ENCODE data around the gene PANX2. TPM values are rescaled to one million over a fixed set of nuclear protein-coding genes. Genes with fewer than 3 reads are reported as not detected.

The PANX2 gene
- total and polyA plus RNA-seq, 2 of the 13 experiments (the other 11 are each of a cell fraction or from before 2014, with no cell fraction given), result 0.15 to 1.1 TPM

- ChIA-PET POLR2A (no interaction called here), CTCF (ENCODE audit: low intra/inter-chr PET ratio, low total read pairs) (no interaction called here)
- intact Hi-C loops (cut with micrococcal nuclease; ENCODE audit: unreplicated experiment) (no loop called here), in situ Hi-C loops (cut with HindIII; ENCODE audit: extremely low pct_ligation_motif_present, low pct_unique_long_range_greater_than_20kb) (no loop called here)
- Histone ChIP-seq H4K20me1 (ENCODE audit: insufficient read depth, low read length) (no peaks in the 10 kb centered on the region), H3K79me2 (ENCODE audit: insufficient read depth, low read length) (no peaks in the 10 kb centered on the region), H3K4me3 (replicated peaks in 1 of 3; ENCODE audit: insufficient read depth in 1 of 3, low read depth in 2 of 3, low read length in 3 of 3) (no peak overlapping the region), H3K4me2 (ENCODE audit: low read depth, low read length) (no peak overlapping the region), H3K9ac (ENCODE audit: insufficient read depth, low read depth, low read length) (no peak overlapping the region), H3K4me1 (ENCODE audit: insufficient read depth, low read length) (no peaks in the 10 kb centered on the region), H3K27me3 (ENCODE audit: control insufficient read depth in 1 of 2, insufficient read depth in 2 of 2, low read length in 2 of 2) (peaks cover 0 to 32% of the 10 kb centered on the region in 2 experiments; a peak in 3 of 5 replicates), H3K36me3 (replicated peaks in 1 of 2; ENCODE audit: control insufficient read depth in 1 of 2, insufficient read depth in 2 of 2, low read length in 2 of 2) (no peaks in the 10 kb centered on the region), H3K27ac (ENCODE audit: extremely low read length, insufficient read depth, low read length) (no peak overlapping the region), H2AFZ (ENCODE audit: low read length) (no peak overlapping the region), H3K9me3 (ENCODE audit: low read length) (no peaks in the 10 kb centered on the region)
- DNase-seq (ENCODE audit: low spot score) (no peak), FAIRE-seq (no peak), ATAC-seq (no peak)
- TF ChIP-seq ATAD3A (CRISPR knock-in tag; IDR thresholded peaks at IDR 0.05), result no peak
- no peak for TF ChIP-seq HES4 (CRISPR knock-in tag; IDR thresholded peaks at IDR 0.05; ENCODE audit: borderline replicate concordance)
- no peak for TF ChIP-seq MEF2D (CRISPR knock-in tag; IDR thresholded peaks at IDR 0.05)
- no peak for TF ChIP-seq ZNF343 (CRISPR knock-in tag; IDR thresholded peaks at IDR 0.05)
- TF ChIP-seq NAIF1 (CRISPR knock-in tag; IDR thresholded peaks at IDR 0.05; ENCODE audit: borderline replicate concordance), result no peak
- no peak for TF ChIP-seq ZNF468 (CRISPR knock-in tag; IDR thresholded peaks at IDR 0.05)
- no peak for TF ChIP-seq ETS1 (CRISPR knock-in tag; IDR thresholded peaks at IDR 0.05)
- no peak for TF ChIP-seq FOSL1 (CRISPR knock-in tag; IDR thresholded peaks at IDR 0.05; ENCODE audit: borderline replicate concordance)
- no peak for TF ChIP-seq ISL2 (CRISPR knock-in tag; IDR thresholded peaks at IDR 0.05)
- no peak for TF ChIP-seq HMG20B (CRISPR knock-in tag; conservative IDR thresholded peaks at IDR 0.05)
- TF ChIP-seq ZNF362 (CRISPR knock-in tag; IDR thresholded peaks at IDR 0.05; ENCODE audit: borderline replicate concordance), result no peak
- BruUV-seq (replicated peaks), result no TSS peak
- 76% methylated on average over 20 of the region's 28 CpGs for WGBS (ENCODE audit: low lambda C conversion rate)
These were observed 5.0 kb upstream of the PANX2 start for GRCh38 chr22:50165436-50166123.

All from HepG2 (cell line).